Neural progenitor cell (in vitro differentiated cells): ENCODE data around the gene ZNF488. TPM values are rescaled to one million over a fixed set of nuclear protein-coding genes. Genes with fewer than 3 reads are reported as not detected.

ENCODE experiments used
- DNase-seq: peaks from one replicate; pipeline ENCODE4 v3.0.0-alpha.2; 2016; ENCODE audit warnings: low spot score
- H2AFZ ChIP-seq: fragments of 200-600 bp; sonication (generic); replicated peaks from 2 replicates; pipeline ENCODE4 v1.6.1; 2016; ENCODE audit warnings: antibody characterized with exemption
- H3F3A ChIP-seq: fragments of 200-600 bp; sonication (generic); 2 replicates; pipeline ENCODE4 v1.6.1; 2016; ENCODE audit warnings: antibody characterized with exemption, low read depth
- H3K27ac ChIP-seq: fragments of 200-600 bp; sonication (generic); 2 replicates; pipeline ENCODE4 v1.5.1; 2016; ENCODE audit warnings: mild to moderate bottlenecking
- H3K27me3 ChIP-seq: fragments of 200-600 bp; sonication (generic); 2 replicates; pipeline ENCODE4 v1.6.1; 2016; ENCODE audit warnings: mild to moderate bottlenecking, moderate library complexity
- H3K36me3 ChIP-seq: fragments of 200-600 bp; sonication (generic); 2 replicates; pipeline ENCODE4 v1.5.1; 2016
- H3K4me1 ChIP-seq: fragments of 200-600 bp; sonication (generic); 2 replicates; pipeline ENCODE4 v1.6.1; 2016; ENCODE audit warnings: mixed run types
- H3K4me2 ChIP-seq: fragments of 200-600 bp; sonication (generic); 2 replicates; pipeline ENCODE4 v1.6.1; 2016
- H3K4me3 ChIP-seq: fragments of 200-600 bp; sonication (generic); 2 replicates; pipeline ENCODE4 v1.5.1; 2016
- H3K79me2 ChIP-seq: fragments of 200-600 bp; sonication (generic); 2 replicates; pipeline ENCODE4 v1.6.1; 2016; ENCODE audit warnings: low read depth
- H3K9ac ChIP-seq: fragments of 200-600 bp; sonication (generic); 2 replicates; pipeline ENCODE4 v1.6.1; 2016
- H3K9me3 ChIP-seq: fragments of 200-600 bp; sonication (generic); 2 replicates; pipeline ENCODE4 v1.5.1; 2016; ENCODE audit warnings: low read depth
- H4K20me1 ChIP-seq: fragments of 200-600 bp; sonication (generic); 2 replicates; pipeline ENCODE4 v1.6.1; 2016; ENCODE audit warnings: low read depth
- H3K27ac Mint-ChIP-seq: 3 replicates; pipeline ENCODE4 v1.8.0; 2021; ENCODE audit warnings: mixed read lengths
- H3K27me3 Mint-ChIP-seq: 2 replicates; pipeline ENCODE4 v1.8.0; 2022; ENCODE audit warnings: low read depth, mild to moderate bottlenecking, inconsistent platforms, moderate library complexity, mixed read lengths; ENCODE audit not compliant: insufficient read depth
- H3K36me3 Mint-ChIP-seq: 3 replicates; pipeline ENCODE4 v1.8.0; 2021; ENCODE audit warnings: mixed read lengths
- H3K4me1 Mint-ChIP-seq: 3 replicates; pipeline ENCODE4 v1.8.0; 2021; ENCODE audit warnings: mixed read lengths
- H3K4me3 Mint-ChIP-seq: 3 replicates; pipeline ENCODE4 v1.8.0; 2021; ENCODE audit warnings: mild to moderate bottlenecking, moderate library complexity, mixed read lengths
- H3K9me3 Mint-ChIP-seq: 3 replicates; pipeline ENCODE4 v1.8.0; 2020; ENCODE audit warnings: mixed read lengths
- EZH2 ChIP-seq: fragments of 200-600 bp; sonication (generic); IDR thresholded peaks from 2 replicates; pipeline ENCODE4 v1.6.1; 2017; ENCODE audit warnings: antibody characterized with exemption, mild to moderate bottlenecking, moderate library complexity
- EZH2phosphoT487 ChIP-seq: fragments of 200-600 bp; sonication (generic); IDR thresholded peaks from 2 replicates; pipeline ENCODE4 v1.6.1; 2017; ENCODE audit warnings: antibody characterized with exemption
- total RNA-seq: library from RNA; depleted of rRNA; stranded (reverse); fragments of >200 nt; gene quantifications from 2 replicates; pipeline ENCODE4 v1.2.3, GENCODE V29; 2015; ENCODE audit warnings: low replicate concordance
- TF ChIP-seq, protein P1 (sequence below): fragments of 200-600 bp; sonication (generic); IDR thresholded peaks from 2 replicates; pipeline ENCODE4 v1.5.1; 2017; ENCODE audit warnings: antibody characterized with exemption, mild to moderate bottlenecking

ZNF488 gene
- total RNA-seq, 1 donor from 2014 or later = not detected

DNA sequence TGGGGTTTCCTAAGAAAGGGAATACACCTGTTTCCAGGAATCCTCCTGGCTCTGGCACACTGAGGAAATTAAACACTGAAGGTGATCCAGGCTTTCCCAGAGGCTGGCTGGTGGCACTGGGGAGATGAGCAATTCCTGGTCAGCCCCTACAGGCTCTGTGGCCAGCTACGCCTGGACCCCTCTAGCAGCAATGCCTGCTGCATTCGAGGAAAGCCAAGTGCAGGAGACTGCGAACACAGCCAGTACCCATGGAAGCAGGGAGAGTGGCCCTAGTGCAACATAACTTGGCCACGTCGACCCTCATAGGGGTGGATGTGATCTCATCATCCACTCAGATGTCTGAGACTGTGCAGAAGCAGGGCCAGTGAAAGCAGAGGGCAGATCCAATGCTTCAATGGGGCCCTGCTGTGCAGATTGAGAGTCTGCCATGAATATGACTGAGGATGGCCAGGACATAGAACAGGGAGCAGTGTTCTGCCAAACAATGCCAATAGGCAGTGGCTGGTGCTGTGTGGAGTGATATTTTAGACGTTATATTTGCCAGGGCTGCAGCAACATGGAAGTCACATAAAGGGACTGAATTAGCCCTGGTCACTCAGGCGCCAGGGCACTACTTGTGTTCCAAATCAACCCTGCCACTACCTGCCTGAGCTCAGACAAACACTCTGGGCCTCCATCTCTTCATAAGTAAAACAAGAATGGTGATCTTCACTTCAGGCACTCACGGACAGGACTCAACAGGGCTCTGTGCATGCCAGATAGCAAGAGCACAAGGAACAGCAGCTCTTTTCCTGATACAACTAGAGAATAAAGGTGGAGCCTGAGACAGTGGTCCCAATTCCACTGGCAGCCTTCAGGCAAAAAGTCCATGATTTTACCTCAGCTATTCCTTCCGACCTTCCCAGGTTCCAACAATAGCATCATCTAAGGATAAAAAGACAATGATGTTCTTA is 2.4 kb downstream of the ZNF488 start:
- no peak overlapping the region for H2AFZ ChIP-seq

DNA sequence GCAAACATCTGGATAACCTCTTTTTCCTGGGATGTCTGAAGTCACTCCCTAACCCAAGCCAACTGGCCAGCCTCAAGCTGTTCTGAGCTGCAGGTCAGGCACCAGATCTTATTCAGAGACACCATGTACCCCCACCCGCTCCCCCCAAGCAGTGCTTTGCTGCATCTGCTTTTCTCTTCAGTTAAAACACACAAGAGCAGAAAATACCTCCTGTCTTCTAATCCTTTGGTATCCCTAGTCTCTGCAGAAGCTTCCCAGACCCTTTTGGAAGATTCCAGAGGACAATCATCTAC is 3.0 kb downstream of the ZNF488 start:
- Histone ChIP-seq H3K27ac (no peak overlapping the region), H3K4me1 (peaks cover 4% of the 10 kb centered on the region), H3K4me2 (no peak overlapping the region), H4K20me1 (no peaks in the 10 kb centered on the region), H3K9ac (no peak overlapping the region), H2AFZ (no peak overlapping the region), H3K27me3 (peaks cover 42% of the 10 kb centered on the region), H3K9me3 (no peaks in the 10 kb centered on the region), H3K36me3 (no peaks in the 10 kb centered on the region), H3K4me3 (no peak overlapping the region), H3F3A (peaks cover 12% of the 10 kb centered on the region), H3K79me2 (no peaks in the 10 kb centered on the region)
- H3K9me3 Mint-ChIP-seq = no peaks in the 10 kb centered on the region
- DNase-seq = no peak
- peaks cover 17% of the 10 kb centered on the region for H3K4me1 Mint-ChIP-seq
- no peak overlapping the region for H3K27ac Mint-ChIP-seq
- no peak overlapping the region for H3K4me3 Mint-ChIP-seq
- H3K27me3 Mint-ChIP-seq = peaks cover 18% of the 10 kb centered on the region
- TF ChIP-seq, protein P1, sequence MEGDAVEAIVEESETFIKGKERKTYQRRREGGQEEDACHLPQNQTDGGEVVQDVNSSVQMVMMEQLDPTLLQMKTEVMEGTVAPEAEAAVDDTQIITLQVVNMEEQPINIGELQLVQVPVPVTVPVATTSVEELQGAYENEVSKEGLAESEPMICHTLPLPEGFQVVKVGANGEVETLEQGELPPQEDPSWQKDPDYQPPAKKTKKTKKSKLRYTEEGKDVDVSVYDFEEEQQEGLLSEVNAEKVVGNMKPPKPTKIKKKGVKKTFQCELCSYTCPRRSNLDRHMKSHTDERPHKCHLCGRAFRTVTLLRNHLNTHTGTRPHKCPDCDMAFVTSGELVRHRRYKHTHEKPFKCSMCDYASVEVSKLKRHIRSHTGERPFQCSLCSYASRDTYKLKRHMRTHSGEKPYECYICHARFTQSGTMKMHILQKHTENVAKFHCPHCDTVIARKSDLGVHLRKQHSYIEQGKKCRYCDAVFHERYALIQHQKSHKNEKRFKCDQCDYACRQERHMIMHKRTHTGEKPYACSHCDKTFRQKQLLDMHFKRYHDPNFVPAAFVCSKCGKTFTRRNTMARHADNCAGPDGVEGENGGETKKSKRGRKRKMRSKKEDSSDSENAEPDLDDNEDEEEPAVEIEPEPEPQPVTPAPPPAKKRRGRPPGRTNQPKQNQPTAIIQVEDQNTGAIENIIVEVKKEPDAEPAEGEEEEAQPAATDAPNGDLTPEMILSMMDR = no peak
- TF ChIP-seq EZH2phosphoT487 (no peak), EZH2 (no peak)
- H3K36me3 Mint-ChIP-seq = no peaks in the 10 kb centered on the region

More for the DNA sequence above, 2.4 kb downstream of the ZNF488 start:
- Histone ChIP-seq H3K27me3 (peaks cover 45% of the 10 kb centered on the region), H3K4me1 (peaks cover 4% of the 10 kb centered on the region), H3K9ac (no peak overlapping the region), H3F3A (peaks cover 12% of the 10 kb centered on the region), H3K36me3 (no peaks in the 10 kb centered on the region), H3K4me3 (no peak overlapping the region), H3K9me3 (no peaks in the 10 kb centered on the region), H3K79me2 (no peaks in the 10 kb centered on the region), H3K4me2 (no peak overlapping the region), H4K20me1 (no peaks in the 10 kb centered on the region), H3K27ac (no peak overlapping the region)
- H3K9me3 Mint-ChIP-seq = no peaks in the 10 kb centered on the region
- DNase-seq = no peak
- H3K36me3 Mint-ChIP-seq = no peaks in the 10 kb centered on the region
- H3K4me1 Mint-ChIP-seq = peaks cover 17% of the 10 kb centered on the region
- H3K27ac Mint-ChIP-seq = no peak overlapping the region
- H3K27me3 Mint-ChIP-seq = peaks cover 18% of the 10 kb centered on the region
- TF ChIP-seq, protein P1 = no peak
- TF ChIP-seq EZH2phosphoT487 = no peak
- TF ChIP-seq EZH2 = no peak
- H3K4me3 Mint-ChIP-seq = no peak overlapping the region

DNA sequence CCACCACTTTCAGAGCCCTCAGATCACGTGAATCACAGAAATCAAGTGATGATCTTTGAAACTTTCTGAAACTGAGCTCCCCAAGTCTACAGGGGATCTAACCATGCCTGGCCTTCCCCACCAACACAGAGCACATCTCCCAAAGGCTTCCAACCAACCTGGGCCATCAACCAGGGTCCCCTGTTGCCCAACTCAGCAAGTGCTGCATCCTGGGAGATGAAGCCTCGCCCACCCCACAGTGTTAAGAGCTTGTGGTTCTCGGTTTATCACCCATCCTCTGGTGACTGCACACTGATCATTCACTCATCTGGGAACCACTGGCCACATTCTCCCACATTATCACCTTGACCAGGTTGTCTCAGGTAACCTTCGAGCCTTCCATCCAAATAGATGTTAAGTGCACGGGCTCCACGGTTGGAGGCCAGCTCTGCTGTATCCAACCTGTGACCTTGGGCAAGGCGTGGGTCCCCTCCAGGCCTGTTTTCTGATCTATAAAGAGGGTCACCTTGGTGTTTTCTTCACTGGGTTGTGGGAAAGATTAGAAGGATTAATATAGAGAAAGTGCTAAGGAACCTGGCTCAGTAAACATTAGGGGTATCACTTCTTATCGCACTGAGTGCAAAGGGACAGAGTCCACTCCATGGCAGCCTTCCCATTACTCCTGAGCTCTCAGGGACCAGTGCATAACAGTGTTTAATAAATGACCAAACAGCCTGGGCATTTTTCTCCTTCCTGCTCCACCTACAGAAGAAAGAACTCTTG is 3.6 kb downstream of the ZNF488 start:
- Histone ChIP-seq H3F3A (peaks cover 12% of the 10 kb centered on the region), H3K36me3 (no peaks in the 10 kb centered on the region), H4K20me1 (no peaks in the 10 kb centered on the region), H3K4me2 (no peak overlapping the region), H3K4me1 (peaks cover 4% of the 10 kb centered on the region), H3K4me3 (no peak overlapping the region), H3K9ac (no peak overlapping the region), H3K9me3 (no peaks in the 10 kb centered on the region), H3K27me3 (peaks cover 37% of the 10 kb centered on the region), H2AFZ (no peak overlapping the region), H3K27ac (no peak overlapping the region), H3K79me2 (no peaks in the 10 kb centered on the region)
- Mint-ChIP-seq H3K27me3 (peaks cover 18% of the 10 kb centered on the region), H3K9me3 (no peaks in the 10 kb centered on the region), H3K4me3 (no peak overlapping the region), H3K36me3 (no peaks in the 10 kb centered on the region), H3K4me1 (peaks cover 17% of the 10 kb centered on the region), H3K27ac (no peak overlapping the region)
- TF ChIP-seq, protein P1 = no peak
- TF ChIP-seq EZH2phosphoT487 = no peak
- TF ChIP-seq EZH2 = no peak
- DNase-seq = no peak
